Endodermal cell (in vitro differentiated cells): Measurements from ENCODE around the gene METAP1. TPM values are rescaled to one million over a fixed set of nuclear protein-coding genes. Genes with fewer than 3 reads are reported as not detected.
A peak's percentile ranks its signal among the peaks of the same experiment; 100 is the strongest.

Experiments
- DNase-seq: peaks from one replicate; pipeline ENCODE4 v3.0.0-alpha.2; 2017
- H3K27ac ChIP-seq: 2 replicates; pipeline ENCODE4 v1.5.1; 2013; ENCODE audit warnings: mild to moderate bottlenecking, low read depth, low read length, moderate library complexity
- H3K27me3 ChIP-seq: 2 replicates; pipeline ENCODE4 v1.6.1; 2013; ENCODE audit warnings: mild to moderate bottlenecking, low read length, moderate library complexity; ENCODE audit not compliant: insufficient read depth, control insufficient read depth, poor library complexity, severe bottlenecking
- H3K36me3 ChIP-seq: 2 replicates; pipeline ENCODE4 v1.7.0; 2013; ENCODE audit warnings: mild to moderate bottlenecking, low read length, moderate library complexity; ENCODE audit not compliant: control insufficient read depth, insufficient read depth
- H3K4me1 ChIP-seq: one replicate; pipeline ENCODE4 v1.7.0; 2013; ENCODE audit warnings: low read length; ENCODE audit not compliant: control insufficient read depth, insufficient read depth
- H3K4me3 ChIP-seq: 2 replicates; pipeline ENCODE4 v1.5.1; 2013; ENCODE audit warnings: mild to moderate bottlenecking, low read length, moderate library complexity
- H3K9ac ChIP-seq: 2 replicates; pipeline ENCODE4 v1.6.1; 2013; ENCODE audit warnings: mild to moderate bottlenecking, low read length, moderate library complexity; ENCODE audit not compliant: poor library complexity, severe bottlenecking; ENCODE audit errors: extremely low read depth
- H3K9me3 ChIP-seq: 2 replicates; pipeline ENCODE4 v1.6.1; 2013; ENCODE audit warnings: mild to moderate bottlenecking, low read length, moderate library complexity; ENCODE audit not compliant: control insufficient read depth
- H3K27ac Mint-ChIP-seq: 2 replicates; pipeline ENCODE4 v1.8.0; 2020; ENCODE audit warnings: mixed read lengths
- H3K27me3 Mint-ChIP-seq: 2 replicates; pipeline ENCODE4 v1.8.0; 2021; ENCODE audit warnings: mild to moderate bottlenecking, mixed read lengths; ENCODE audit not compliant: insufficient read depth
- H3K36me3 Mint-ChIP-seq: 2 replicates; pipeline ENCODE4 v1.8.0; 2020; ENCODE audit warnings: low read depth, mixed read lengths
- H3K4me1 Mint-ChIP-seq: 2 replicates; pipeline ENCODE4 v1.8.0; 2020; ENCODE audit warnings: mixed read lengths
- H3K4me3 Mint-ChIP-seq: 2 replicates; pipeline ENCODE4 v1.8.0; 2020; ENCODE audit warnings: mild to moderate bottlenecking, moderate library complexity, mixed read lengths
- H3K9me3 Mint-ChIP-seq: 2 replicates; pipeline ENCODE4 v1.8.0; 2020; ENCODE audit warnings: mild to moderate bottlenecking, mixed read lengths
- CTCF ChIP-seq: fragments of 200-600 bp; sonication (generic); conservative IDR thresholded peaks from 2 replicates; pipeline ENCODE4 v1.5.0; 2021; ENCODE audit warnings: antibody characterized with exemption, mild to moderate bottlenecking
- WGBS, 2 experiments: methylation state at CpG; one replicate each; pipeline versions ENCODE4 v1.1.5 to v1.1.7; 2013; ENCODE audit warnings: missing lambda C conversion rate in 2 of 2, mixed read lengths in 1 of 2; ENCODE audit not compliant: insufficient coverage in 1 of 2, insufficient read length in 1 of 2; 5-methylcytosine and 5-hydroxymethylcytosine counted together
- total RNA-seq, 2 donors: library from RNA; stranded (reverse); fragmentation: NEBNext Ultra II Directional in 1 of 2; extraction: Animal tissue kit (Norgen Biotek cat#: 25700) in 1 of 2; gene quantifications; 2 replicates in 1 of 2; 3 replicates in 1 of 2; pipeline ENCODE4 v1.2.1, GENCODE V29; 2021

The METAP1 gene
- total RNA-seq, 2 donors from 2014 or later: 51.0 to 53.0 TPM

- Histone ChIP-seq H3K9me3 (no peaks in the 10 kb centered on the region), H3K9ac (no peak overlapping the region), H3K27me3 (no peaks in the 10 kb centered on the region), H3K36me3 (peaks cover 59% of the 10 kb centered on the region), H3K4me3 (no peak overlapping the region), H3K27ac (no peak overlapping the region), H3K4me1 (no peaks in the 10 kb centered on the region)
- peaks cover 2% of the 10 kb centered on the region for H3K4me1 Mint-ChIP-seq
- H3K27ac Mint-ChIP-seq: no peak overlapping the region
- no peaks in the 10 kb centered on the region for H3K27me3 Mint-ChIP-seq
- TF ChIP-seq CTCF: no peak
- H3K4me3 Mint-ChIP-seq: no peak overlapping the region
- peaks cover 76% of the 10 kb centered on the region for H3K36me3 Mint-ChIP-seq
- H3K9me3 Mint-ChIP-seq: no peaks in the 10 kb centered on the region
- no peak for DNase-seq
These were observed 57.4 kb downstream of the METAP1 start for GRCh38 chr4:99052902-99053301.

GRCh38 chr4:99054428-99054994, 59.0 kb downstream of the METAP1 start:
- 83 to 99% methylated on average over 1 to 3 of the region's 3 CpGs for WGBS, 2 experiments
- no peak overlapping the region for H3K9ac ChIP-seq
- Mint-ChIP-seq H3K9me3 (no peaks in the 10 kb centered on the region), H3K27me3 (no peaks in the 10 kb centered on the region), H3K4me1 (peaks cover 2% of the 10 kb centered on the region), H3K4me3 (no peak overlapping the region), H3K27ac (peak overlapping the region; percentile 29), H3K36me3 (peaks cover 72% of the 10 kb centered on the region)
- H3K4me3 ChIP-seq: no peak overlapping the region
- peaks cover 57% of the 10 kb centered on the region for H3K36me3 ChIP-seq
- DNase-seq: no peak
- H3K27ac ChIP-seq: no peak overlapping the region
- TF ChIP-seq CTCF: no peak
- no peaks in the 10 kb centered on the region for H3K4me1 ChIP-seq
- H3K9me3 ChIP-seq: no peaks in the 10 kb centered on the region
- no peaks in the 10 kb centered on the region for H3K27me3 ChIP-seq

GRCh38 chr4:99058228-99058627, 62.7 kb downstream of the METAP1 start:
- peaks cover 59% of the 10 kb centered on the region for H3K36me3 Mint-ChIP-seq
- H3K27me3 Mint-ChIP-seq: no peaks in the 10 kb centered on the region
- peak overlapping the region; percentile 66 for H3K27ac Mint-ChIP-seq
- H3K27me3 ChIP-seq: no peaks in the 10 kb centered on the region
- H3K9ac ChIP-seq: no peak overlapping the region
- H3K4me1 ChIP-seq: no peaks in the 10 kb centered on the region
- no peak for TF ChIP-seq CTCF
- DNase-seq: no peak
- 97 to 100% methylated on average over 1 to 2 of the region's 2 CpGs for WGBS, 2 experiments
- H3K4me3 Mint-ChIP-seq: no peak overlapping the region
- peaks cover 6% of the 10 kb centered on the region for H3K4me1 Mint-ChIP-seq
- no peaks in the 10 kb centered on the region for H3K9me3 Mint-ChIP-seq
- no peaks in the 10 kb centered on the region for H3K9me3 ChIP-seq
- H3K36me3 ChIP-seq: peaks cover 58% of the 10 kb centered on the region
- H3K4me3 ChIP-seq: no peak overlapping the region
- no peak overlapping the region for H3K27ac ChIP-seq
